T-helper 1 cell treated with Interleukin-12 subunit alpha and Interleukin-12 subunit beta and Interleukin-4 antibody, amounts not matched to agents 30 μg/mL and 1 μg/mL, for 36 hours (primary cell): ENCODE measurements around the gene ATP1A4.
"Not testable (repeated sequence)": the region's sequence is repeated elsewhere in the genome, so short reads cannot be mapped to it uniquely, and the experiment has no call there.

Experiments
- H3K27ac Mint-ChIP-seq: one replicate; pipeline ENCODE4 v1.8.0; 2021; ENCODE audit warnings: mild to moderate bottlenecking, mixed read lengths
- H3K27me3 Mint-ChIP-seq: one replicate; pipeline ENCODE4 v1.8.0; 2021; ENCODE audit warnings: low read depth, mixed read lengths
- H3K36me3 Mint-ChIP-seq: one replicate; pipeline ENCODE4 v1.8.0; 2021; ENCODE audit warnings: low read depth, mixed read lengths
- H3K4me1 Mint-ChIP-seq: one replicate; pipeline ENCODE4 v1.8.0; 2021; ENCODE audit warnings: low read depth, mixed read lengths
- H3K4me3 Mint-ChIP-seq: one replicate; pipeline ENCODE4 v1.8.0; 2021; ENCODE audit warnings: mild to moderate bottlenecking, moderate library complexity, mixed read lengths
- H3K9me3 Mint-ChIP-seq: one replicate; pipeline ENCODE4 v1.8.0; 2021; ENCODE audit warnings: mixed read lengths

ATP1A4 gene

DNA sequence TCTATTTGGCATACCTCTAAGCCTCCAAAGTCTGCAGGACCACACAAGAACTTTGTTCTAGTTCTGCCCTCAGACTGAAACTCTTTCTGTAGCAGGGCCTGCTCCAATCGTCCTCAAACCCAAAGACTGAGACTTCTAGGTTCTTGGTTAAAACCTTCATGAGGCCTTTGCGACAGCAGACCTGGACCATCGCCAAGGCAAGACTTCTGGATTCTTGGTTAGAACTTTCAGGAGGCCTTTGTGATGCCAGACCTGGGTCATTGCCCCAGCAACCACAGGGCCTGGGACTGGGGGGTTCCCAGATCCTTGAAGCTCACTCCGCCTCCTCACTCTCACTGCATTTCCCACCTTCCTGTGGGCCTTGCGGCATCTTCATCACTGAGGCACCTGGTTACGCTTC, at the start of gene ATP1A4:
TSS of gene ATP1A4 (plus strand) at position 301 of the 400 bp plus-strand sequence. CDS start 438 bp downstream, outside the sequence.
- Mint-ChIP-seq H3K36me3 (no peaks in the 10 kb centered on the region), H3K27ac (no peak within 1 kb of the TSS), H3K4me3 (no peak within 1 kb of the TSS), H3K9me3 (no peaks in the 10 kb centered on the region), H3K27me3 (peaks cover 17% of the 10 kb centered on the region), H3K4me1 (no peaks in the 10 kb centered on the region)

- Mint-ChIP-seq H3K27me3 (peaks cover 10% of the 10 kb centered on the region), H3K9me3 (no peaks in the 10 kb centered on the region), H3K4me3 (no peak overlapping the region), H3K27ac (no peak overlapping the region), H3K4me1 (peaks cover 23% of the 10 kb centered on the region), H3K36me3 (no peaks in the 10 kb centered on the region)
Observed at GRCh38 chr1:160101717-160102522, 49.5 kb upstream of the ATP1A4 start.

DNA sequence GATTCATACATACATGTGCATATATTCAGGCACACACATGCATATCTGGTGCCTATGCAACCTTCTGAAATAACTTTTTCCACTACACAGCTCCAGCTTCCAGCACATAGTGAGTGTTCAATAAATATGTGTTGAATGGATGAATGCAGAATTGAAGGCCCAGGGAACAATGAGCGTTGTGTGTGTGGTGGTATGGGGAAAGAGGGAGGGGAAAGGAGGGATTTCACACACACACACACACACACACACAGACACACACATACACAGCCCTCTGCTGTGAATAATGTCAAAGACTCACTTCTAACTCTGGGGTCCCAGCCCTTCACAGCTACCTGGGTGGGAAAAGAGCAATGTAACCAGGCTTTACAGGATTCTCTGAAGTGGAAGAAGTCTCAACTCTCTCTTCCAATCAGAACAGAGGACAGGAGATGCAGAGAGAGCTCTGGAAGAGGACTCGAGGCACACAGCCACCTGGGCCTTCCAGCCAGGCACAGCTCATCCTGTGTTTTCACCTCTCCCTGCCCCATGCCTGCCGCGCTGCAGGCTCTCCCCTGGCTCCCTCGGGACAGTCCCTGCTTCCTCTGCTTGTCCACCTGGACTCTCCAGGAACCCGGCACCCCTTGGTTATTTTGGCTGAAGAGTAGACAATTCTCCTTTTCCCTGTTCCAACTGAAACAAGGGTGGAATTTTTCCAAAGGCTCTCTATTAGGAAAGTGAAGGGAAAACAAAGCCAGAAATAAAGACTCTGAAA, 47.6 kb upstream of the ATP1A4 start:
- peaks cover 14% of the 10 kb centered on the region for H3K4me1 Mint-ChIP-seq
- no peaks in the 10 kb centered on the region for H3K9me3 Mint-ChIP-seq
- no peak overlapping the region for H3K27ac Mint-ChIP-seq
- H3K36me3 Mint-ChIP-seq, result no peaks in the 10 kb centered on the region
- H3K4me3 Mint-ChIP-seq, result no peak overlapping the region
- peaks cover 12% of the 10 kb centered on the region for H3K27me3 Mint-ChIP-seq

- H3K4me1 Mint-ChIP-seq, result peaks cover 11% of the 10 kb centered on the region
- no peak overlapping the region for H3K4me3 Mint-ChIP-seq
- no peak overlapping the region for H3K27ac Mint-ChIP-seq
- H3K36me3 Mint-ChIP-seq, result no peaks in the 10 kb centered on the region
- no peaks in the 10 kb centered on the region for H3K9me3 Mint-ChIP-seq
- peaks cover 15% of the 10 kb centered on the region for H3K27me3 Mint-ChIP-seq
Observed at GRCh38 chr1:160104486-160104885, 46.9 kb upstream of the ATP1A4 start.

DNA sequence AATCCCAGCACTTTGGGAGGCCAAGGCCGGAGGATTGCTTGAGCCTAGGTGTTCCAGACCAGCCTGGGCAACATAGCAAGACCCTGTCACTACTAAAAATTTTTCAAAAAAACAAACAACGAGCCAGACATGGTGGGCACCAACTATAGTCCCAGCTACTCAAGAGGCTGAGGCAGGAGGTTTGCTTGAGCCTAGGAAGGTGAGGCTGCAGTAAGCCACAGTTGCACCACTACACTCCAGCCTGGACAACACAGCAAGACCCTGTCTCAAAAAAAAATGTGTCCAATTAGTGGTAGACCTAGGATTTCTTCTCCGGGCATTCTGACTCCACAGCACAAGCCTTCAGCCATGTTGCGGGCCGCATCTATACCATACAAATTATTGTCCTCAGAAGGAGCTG, 46.2 kb upstream of the ATP1A4 start:
- H3K36me3 Mint-ChIP-seq, result no peaks in the 10 kb centered on the region
- peaks cover 15% of the 10 kb centered on the region for H3K27me3 Mint-ChIP-seq
- no peaks in the 10 kb centered on the region for H3K9me3 Mint-ChIP-seq
- H3K4me3 Mint-ChIP-seq, result no peak overlapping the region
- H3K4me1 Mint-ChIP-seq, result peaks cover 7% of the 10 kb centered on the region
- no peak overlapping the region for H3K27ac Mint-ChIP-seq

GRCh38 chr1:160107512-160107911, 43.9 kb upstream of the ATP1A4 start:
- H3K9me3 Mint-ChIP-seq, result no peaks in the 10 kb centered on the region
- no peak overlapping the region for H3K27ac Mint-ChIP-seq
- peaks cover 15% of the 10 kb centered on the region for H3K27me3 Mint-ChIP-seq
- H3K4me3 Mint-ChIP-seq, result no peak overlapping the region
- peaks cover 3% of the 10 kb centered on the region for H3K4me1 Mint-ChIP-seq
- H3K36me3 Mint-ChIP-seq, result no peaks in the 10 kb centered on the region

- Mint-ChIP-seq H3K36me3 (no peaks in the 10 kb centered on the region), H3K27me3 (peaks cover 18% of the 10 kb centered on the region), H3K4me1 (peaks cover 3% of the 10 kb centered on the region), H3K4me3 (no peak overlapping the region), H3K9me3 (no peaks in the 10 kb centered on the region), H3K27ac (no peak overlapping the region)
Observed at GRCh38 chr1:160108888-160109662, 42.3 kb upstream of the ATP1A4 start.

DNA sequence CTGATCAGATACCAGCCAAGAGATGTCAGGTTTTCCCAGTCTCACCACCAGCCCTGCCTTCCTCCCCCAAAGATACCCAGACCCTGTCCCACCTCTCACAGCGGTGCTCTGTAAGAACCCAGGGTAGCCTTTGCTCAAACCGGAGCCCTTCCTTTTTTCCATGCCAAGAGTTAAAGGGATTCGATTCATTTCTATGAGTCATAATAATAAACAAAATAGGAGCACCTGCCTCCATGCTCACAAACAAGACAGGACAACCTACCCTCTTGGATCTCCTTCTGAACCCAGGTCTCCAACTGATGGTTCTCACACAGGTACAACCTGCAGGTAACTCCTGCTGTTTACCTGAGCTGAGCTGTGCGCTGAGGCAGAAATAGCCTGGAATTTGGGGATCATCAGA, 41.7 kb upstream of the ATP1A4 start:
- H3K4me3 Mint-ChIP-seq, result no peak overlapping the region
- no peak overlapping the region for H3K27ac Mint-ChIP-seq
- H3K4me1 Mint-ChIP-seq, result peaks cover 3% of the 10 kb centered on the region
- no peaks in the 10 kb centered on the region for H3K36me3 Mint-ChIP-seq
- H3K27me3 Mint-ChIP-seq, result peaks cover 18% of the 10 kb centered on the region
- H3K9me3 Mint-ChIP-seq, result no peaks in the 10 kb centered on the region

GRCh38 chr1:160111462-160111861, 39.9 kb upstream of the ATP1A4 start:
- H3K4me3 Mint-ChIP-seq, H3K27ac Mint-ChIP-seq, H3K9me3 Mint-ChIP-seq, H3K4me1 Mint-ChIP-seq, H3K36me3 Mint-ChIP-seq: not testable (repeated sequence)
- peaks cover 18% of the 10 kb centered on the region for H3K27me3 Mint-ChIP-seq

DNA sequence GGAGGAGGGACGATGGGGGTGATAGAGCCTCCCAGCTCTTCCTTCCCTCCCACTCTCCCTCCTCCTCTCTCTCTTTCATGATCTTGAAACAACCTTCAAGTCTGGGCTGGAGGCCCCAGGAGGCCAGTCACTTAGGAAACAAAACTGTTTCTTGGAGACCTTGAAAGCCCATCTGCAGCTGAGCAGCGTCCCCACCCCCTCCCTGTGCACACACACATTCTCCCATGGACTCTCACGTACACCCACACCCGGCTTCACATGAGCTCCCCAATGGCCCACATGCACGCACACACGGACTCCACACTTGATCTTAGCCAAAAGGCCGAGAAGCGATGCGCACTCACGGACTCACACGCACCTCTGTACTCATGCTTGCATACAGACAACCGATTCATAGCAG, 39.0 kb upstream of the ATP1A4 start:
- Mint-ChIP-seq H3K4me3 (no peak overlapping the region), H3K36me3 (no peaks in the 10 kb centered on the region), H3K27ac (no peak overlapping the region), H3K4me1 (peaks cover 3% of the 10 kb centered on the region), H3K27me3 (peaks cover 24% of the 10 kb centered on the region), H3K9me3 (no peaks in the 10 kb centered on the region)

DNA sequence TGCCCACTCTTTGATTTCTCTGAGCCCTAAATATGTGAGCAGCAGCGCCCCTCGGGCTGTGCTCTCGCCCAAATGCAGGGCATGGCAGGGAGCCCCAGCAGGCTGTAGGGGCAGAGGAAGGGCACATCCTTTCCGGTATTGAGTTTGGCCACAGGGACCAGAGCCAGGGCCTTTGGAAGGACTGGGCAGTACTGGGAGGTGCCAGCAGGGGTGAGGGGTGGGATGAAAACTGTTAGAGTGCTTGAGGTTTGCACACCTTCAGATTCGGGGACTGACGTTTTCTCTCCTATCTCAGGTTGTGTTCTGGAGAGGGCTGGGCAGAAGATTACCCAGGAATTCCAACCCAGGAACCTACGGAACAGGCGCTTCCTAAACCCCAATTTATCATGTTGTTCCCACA, 38.0 kb upstream of the ATP1A4 start:
- H3K27me3 Mint-ChIP-seq, result peaks cover 28% of the 10 kb centered on the region
- no peaks in the 10 kb centered on the region for H3K36me3 Mint-ChIP-seq
- H3K4me3 Mint-ChIP-seq, result no peak overlapping the region
- no peak overlapping the region for H3K27ac Mint-ChIP-seq
- peaks cover 3% of the 10 kb centered on the region for H3K4me1 Mint-ChIP-seq
- H3K9me3 Mint-ChIP-seq, result no peaks in the 10 kb centered on the region

- Mint-ChIP-seq H3K9me3 (no peaks in the 10 kb centered on the region), H3K4me1 (no peaks in the 10 kb centered on the region), H3K27ac (no peak overlapping the region), H3K36me3 (no peaks in the 10 kb centered on the region), H3K27me3 (peaks cover 28% of the 10 kb centered on the region), H3K4me3 (no peak overlapping the region)
Observed at GRCh38 chr1:160114085-160114484, 37.3 kb upstream of the ATP1A4 start.

- H3K4me1 Mint-ChIP-seq, result no peaks in the 10 kb centered on the region
Observed at GRCh38 chr1:160115545-160116282, 35.7 kb upstream of the ATP1A4 start, which contains the start of gene ATP1A2. ATP1A2 (plus strand) TSS chr1:160115759; CDS start chr1:160115862, 103 bp downstream.

More at GRCh38 chr1:160115545-160116282, 35.7 kb upstream of the ATP1A4 start, which contains the start of gene ATP1A2:
- Mint-ChIP-seq H3K4me3 (no peak within 1 kb of the TSS), H3K9me3 (no peaks in the 10 kb centered on the region), H3K27me3 (peaks cover 32% of the 10 kb centered on the region), H3K36me3 (no peaks in the 10 kb centered on the region), H3K27ac (no peak within 1 kb of the TSS)
